Fibroblast of lung (primary cell): ENCODE measurements around the gene AKT1.

Experiments used
- EZH2 ChIP-seq: IDR thresholded peaks from 2 replicates; pipeline ENCODE4 v1.5.1; 2012; ENCODE audit warnings: low read length, control low read depth, mild to moderate bottlenecking; ENCODE audit errors: missing control alignments
- TF ChIP-seq, protein P1 (sequence below), 2 donors: IDR thresholded peaks in 1 of 2; conservative IDR thresholded peaks in 1 of 2; 1 replicate in 1 of 2; 2 replicates in 1 of 2; pipeline ENCODE4 v1.5.1; 2011 to 2012; ENCODE audit warnings: low read length in 2 of 2, control low read depth in 1 of 2, inconsistent platforms in 1 of 2, low read depth in 1 of 2, mild to moderate bottlenecking in 1 of 2

DNA sequence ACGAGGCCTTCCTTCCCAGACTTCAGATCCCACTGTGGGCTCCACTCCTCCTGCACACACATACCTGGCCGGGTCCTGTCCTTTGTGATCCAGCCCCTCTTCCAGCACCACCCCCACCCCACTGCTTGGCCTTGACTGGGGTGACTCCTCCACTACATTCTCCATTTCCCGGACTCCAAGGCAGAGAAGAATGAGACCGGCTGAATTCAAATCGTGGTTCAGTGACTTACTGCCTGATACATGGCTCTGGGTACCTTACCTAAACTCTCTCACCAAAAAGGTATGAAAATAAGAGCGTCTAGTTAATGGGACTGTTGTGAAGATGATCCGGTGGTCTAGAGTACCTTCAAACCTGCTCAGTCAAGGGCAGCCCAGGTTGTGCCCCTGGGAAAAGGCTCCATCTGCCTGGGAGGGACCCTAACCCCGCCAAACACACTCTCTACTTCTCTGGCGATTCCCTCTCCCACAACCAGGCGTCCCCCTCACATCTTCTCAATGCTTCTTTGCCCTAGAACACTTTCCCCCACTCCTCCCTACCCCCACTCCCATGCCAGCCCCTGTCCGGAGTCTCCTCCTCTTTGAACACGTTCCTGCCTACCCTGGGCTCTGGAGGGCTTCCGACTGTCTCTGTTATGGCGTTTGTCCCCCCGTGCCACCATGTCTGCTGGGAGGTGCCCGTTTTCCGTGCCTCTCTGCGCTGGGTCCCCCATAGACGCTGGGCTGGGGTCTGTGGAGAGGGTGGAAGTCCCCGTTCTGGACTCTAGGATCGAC, 3.9 kb upstream of the AKT1 start:
- TF ChIP-seq, protein P1, sequence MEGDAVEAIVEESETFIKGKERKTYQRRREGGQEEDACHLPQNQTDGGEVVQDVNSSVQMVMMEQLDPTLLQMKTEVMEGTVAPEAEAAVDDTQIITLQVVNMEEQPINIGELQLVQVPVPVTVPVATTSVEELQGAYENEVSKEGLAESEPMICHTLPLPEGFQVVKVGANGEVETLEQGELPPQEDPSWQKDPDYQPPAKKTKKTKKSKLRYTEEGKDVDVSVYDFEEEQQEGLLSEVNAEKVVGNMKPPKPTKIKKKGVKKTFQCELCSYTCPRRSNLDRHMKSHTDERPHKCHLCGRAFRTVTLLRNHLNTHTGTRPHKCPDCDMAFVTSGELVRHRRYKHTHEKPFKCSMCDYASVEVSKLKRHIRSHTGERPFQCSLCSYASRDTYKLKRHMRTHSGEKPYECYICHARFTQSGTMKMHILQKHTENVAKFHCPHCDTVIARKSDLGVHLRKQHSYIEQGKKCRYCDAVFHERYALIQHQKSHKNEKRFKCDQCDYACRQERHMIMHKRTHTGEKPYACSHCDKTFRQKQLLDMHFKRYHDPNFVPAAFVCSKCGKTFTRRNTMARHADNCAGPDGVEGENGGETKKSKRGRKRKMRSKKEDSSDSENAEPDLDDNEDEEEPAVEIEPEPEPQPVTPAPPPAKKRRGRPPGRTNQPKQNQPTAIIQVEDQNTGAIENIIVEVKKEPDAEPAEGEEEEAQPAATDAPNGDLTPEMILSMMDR (conservative IDR thresholded peaks at IDR 0.05 in 1 of 2, IDR thresholded peaks at IDR 0.05 in 1 of 2; ENCODE audit: low read depth in 1 of 2, low read length in 2 of 2), result peak; percentile 28 to 59
- TF ChIP-seq EZH2, result no peak
